GM12892 (cell line): ENCODE data around the gene RAB11FIP5.
"Not testable (repeated sequence)": the region's sequence is repeated elsewhere in the genome, so short reads cannot be mapped to it uniquely, and the experiment has no call there.

ENCODE experiments used
- DNase-seq: peaks from one replicate; pipeline ENCODE4 v3.0.0; 2011; ENCODE audit not compliant: insufficient read length
- FAIRE-seq: peaks from 2 replicates; lab custom pipeline; 2011; peaks lifted over from hg19 to GRCh38; lab: Jason Lieb, UNC
- POLR2A ChIP-seq: IDR thresholded peaks from 2 replicates; pipeline ENCODE4 v1.6.1; 2011; ENCODE audit warnings: low read depth, low read length, control low read depth
- POLR2AphosphoS5 ChIP-seq: IDR thresholded peaks from 2 replicates; pipeline ENCODE4 v1.6.1; 2011; ENCODE audit warnings: low read depth, low read length, control low read depth
- TAF1 ChIP-seq: IDR thresholded peaks from 2 replicates; pipeline ENCODE4 v1.6.1; 2011; ENCODE audit warnings: low read depth, mild to moderate bottlenecking, control low read depth, low read length, borderline replicate concordance

Gene RAB11FIP5

GRCh38 chr2:73105511-73105971 lies 7.2 kb downstream of the RAB11FIP5 start:
- no peak for DNase-seq
- FAIRE-seq, result no peak
- TF ChIP-seq POLR2AphosphoS5, result no peak
- no peak for TF ChIP-seq TAF1
- no peak for TF ChIP-seq POLR2A

GRCh38 chr2:73104933-73105332 lies 7.8 kb downstream of the RAB11FIP5 start:
- no peak for DNase-seq
- FAIRE-seq, result no peak
- no peak for TF ChIP-seq TAF1
- no peak for TF ChIP-seq POLR2A
- TF ChIP-seq POLR2AphosphoS5, result no peak

GRCh38 chr2:73103018-73103542 lies 9.7 kb downstream of the RAB11FIP5 start:
- no peak for FAIRE-seq
- no peak for TF ChIP-seq TAF1
- no peak for TF ChIP-seq POLR2A
- no peak for TF ChIP-seq POLR2AphosphoS5
- no peak for DNase-seq

GRCh38 chr2:73101626-73102256 lies 11.0 kb downstream of the RAB11FIP5 start:
- DNase-seq (no peak), FAIRE-seq (no peak)
- TF ChIP-seq TAF1 (no peak), POLR2A (no peak), POLR2AphosphoS5 (no peak)

GRCh38 chr2:73100956-73101355 lies 11.8 kb downstream of the RAB11FIP5 start:
- no peak for FAIRE-seq
- TF ChIP-seq TAF1 (no peak), POLR2A (no peak), POLR2AphosphoS5 (no peak)

DNA sequence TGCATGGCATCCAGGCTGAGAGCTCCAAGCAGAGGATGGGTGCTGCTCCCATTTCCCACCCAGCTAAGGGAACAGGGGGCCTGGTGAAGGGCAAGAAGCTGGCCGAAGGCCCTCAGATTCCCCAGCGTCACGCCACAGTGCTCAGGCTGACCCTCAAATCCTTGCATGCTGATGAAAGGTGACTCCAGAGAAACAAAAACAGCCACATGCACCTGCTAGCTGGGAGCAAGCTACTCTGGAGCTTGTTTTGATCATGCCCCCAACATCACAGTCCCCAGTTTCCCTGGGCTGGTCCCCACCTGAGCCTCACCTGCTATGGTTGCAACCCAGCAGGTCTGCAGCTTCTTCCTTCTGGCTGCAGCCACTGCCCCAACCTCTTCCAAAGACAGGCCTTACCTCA lies 13.3 kb downstream of the RAB11FIP5 start:
- TF ChIP-seq POLR2A, result no peak
- TF ChIP-seq TAF1, result no peak
- TF ChIP-seq POLR2AphosphoS5, result no peak
- FAIRE-seq (no peak), DNase-seq (no peak)

More at GRCh38 chr2:73100956-73101355, 11.8 kb downstream of the RAB11FIP5 start:
- no peak for DNase-seq

DNA sequence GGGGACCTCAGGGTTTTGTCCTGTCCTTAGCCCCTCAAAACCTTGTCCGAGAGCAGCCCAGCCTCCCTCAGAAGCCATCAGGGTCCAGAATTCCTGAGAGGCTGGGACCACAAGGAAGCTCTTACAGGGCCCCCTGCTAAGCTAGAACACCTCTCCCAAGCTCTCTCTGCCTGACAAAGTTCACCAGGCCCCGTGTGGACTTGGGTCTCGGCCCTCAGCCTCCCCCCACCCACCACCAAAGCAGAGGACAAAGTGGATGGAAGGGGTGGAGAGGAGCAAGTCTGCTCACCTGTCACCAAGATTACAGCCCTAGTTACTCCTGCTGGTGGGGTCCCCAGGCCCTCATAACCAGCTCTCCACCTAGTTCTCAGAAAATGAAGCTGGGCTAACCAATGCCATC lies 16.8 kb downstream of the RAB11FIP5 start:
- DNase-seq (no peak), FAIRE-seq (no peak)
- no peak for TF ChIP-seq POLR2AphosphoS5
- TF ChIP-seq POLR2A, result no peak
- no peak for TF ChIP-seq TAF1

- FAIRE-seq, result not testable (repeated sequence)
Observed at GRCh38 chr2:73093601-73094218, 19.0 kb downstream of the RAB11FIP5 start.

GRCh38 chr2:73092146-73092783 lies 20.5 kb downstream of the RAB11FIP5 start:
- DNase-seq, result no peak
- no peak for TF ChIP-seq TAF1
- no peak for TF ChIP-seq POLR2A
- no peak for TF ChIP-seq POLR2AphosphoS5
- FAIRE-seq, result no peak

More at GRCh38 chr2:73093601-73094218, 19.0 kb downstream of the RAB11FIP5 start:
- DNase-seq, result not testable (repeated sequence)

GRCh38 chr2:73091696-73092095 lies 21.1 kb downstream of the RAB11FIP5 start:
- no peak for TF ChIP-seq TAF1
- TF ChIP-seq POLR2AphosphoS5, result no peak
- TF ChIP-seq POLR2A, result no peak
- no peak for FAIRE-seq
- DNase-seq, result no peak

GRCh38 chr2:73091164-73091563 lies 21.6 kb downstream of the RAB11FIP5 start:
- FAIRE-seq (no peak), DNase-seq (no peak)
- TF ChIP-seq POLR2A, result no peak
- TF ChIP-seq TAF1, result no peak
